K562 (cell line): Measurements from ENCODE around the gene NOS1. TPM values are rescaled to one million over a fixed set of nuclear protein-coding genes. Genes with fewer than 3 reads are reported as not detected.

Experiments
- HIVEP1 ChIP-seq: fragments of 250-450 bp; sonication (Bioruptor Pico); IDR thresholded peaks from 2 replicates; pipeline ENCODE4 v1.4.0; 2020; ENCODE audit warnings: mild to moderate bottlenecking
- REST ChIP-seq, 2 experiments: fragments of 450-650 bp; formaldehyde crosslinking in 1 of 2; IDR thresholded peaks; 2 replicates each; pipeline versions ENCODE4 v1.4.0 to v1.6.1; 2014 to 2020; ENCODE audit warnings: mild to moderate bottlenecking in 2 of 2, borderline replicate concordance in 1 of 2, low read depth in 1 of 2
- polyA plus RNA-seq, 8 experiments: library from polyadenylated mRNA; depleted of rRNA in 4 of 8; stranded (reverse) in 5 of 8; unstranded in 3 of 8; fragments of >200 nt; fragmentation: Nextera tagmentation in 2 of 8; fragmentation: Illumina TruSeq in 1 of 8; extraction: Ambion mirVana in 2 of 8; extraction: Trizol in 1 of 8; gene quantifications; 2 replicates each; pipeline versions ENCODE4 v1.2.1 to v1.2.3, GENCODE V29; 2011 to 2014; ENCODE audit warnings: inconsistent platforms in 1 of 8, missing spikeins in 1 of 8
- total RNA-seq, 7 experiments: library from RNA; depleted of rRNA in 6 of 7; stranded (reverse); fragments of >200 nt in 6 of 7; fragmentation: Illumina TruSeq in 2 of 7; extraction: Trizol in 2 of 7; gene quantifications; 2 replicates each; pipeline versions ENCODE4 v1.2.1 to v1.2.3, GENCODE V29; 2011 to 2021; ENCODE audit warnings: low replicate concordance in 1 of 7

The NOS1 gene
- total and polyA plus RNA-seq, 9 of the 15 experiments (the other 6 are each of a cell fraction or from before 2014, with no cell fraction given) = not detected

- TF ChIP-seq REST (IDR thresholded peaks at IDR 0.05; ENCODE audit: borderline replicate concordance) = peak; percentile 46; the same call in 1 of the 2 replicates
- TF ChIP-seq REST (CRISPR knock-in tag; IDR thresholded peaks at IDR 0.05; ENCODE audit: low read depth) = no peak
- no peak for TF ChIP-seq HIVEP1 (CRISPR knock-in tag)
These were observed 124.9 kb downstream of the NOS1 start (continued) for GRCh38 chr12:117236456-117237001.
